Neutrophil (primary cell): Measurements from ENCODE around the gene HSBP1L1.
A peak's percentile ranks its signal among the peaks of the same experiment; 100 is the strongest.

Source experiments
- H3K27ac ChIP-seq: fragments of 200-600 bp; sonication (generic); 2 replicates; pipeline ENCODE4 v1.5.1; 2016; ENCODE audit warnings: mild to moderate bottlenecking, moderate library complexity
- H3K27me3 ChIP-seq: fragments of 200-600 bp; sonication (generic); 2 replicates; pipeline ENCODE4 v1.6.0; 2016; ENCODE audit warnings: mild to moderate bottlenecking
- H3K36me3 ChIP-seq: fragments of 200-600 bp; sonication (generic); 2 replicates; pipeline ENCODE4 v1.5.1; 2017
- H3K4me1 ChIP-seq, 2 experiments: fragments of 200-600 bp in 1 of 2; sonication (generic) in 1 of 2; 1 replicate in 1 of 2; 2 replicates in 1 of 2; pipeline versions ENCODE4 v1.5.1 to v1.6.1; 2013 to 2016; ENCODE audit warnings: low read depth in 1 of 2, low read length in 1 of 2, mild to moderate bottlenecking in 1 of 2, moderate library complexity in 1 of 2; ENCODE audit not compliant: control insufficient read depth in 1 of 2, insufficient read depth in 1 of 2
- H3K4me3 ChIP-seq, 2 experiments: fragments of 200-600 bp in 1 of 2; sonication (generic) in 1 of 2; 1 replicate in 1 of 2; 2 replicates in 1 of 2; pipeline ENCODE4 v1.5.1; 2013 to 2016; ENCODE audit warnings: low read depth in 1 of 2, low read length in 1 of 2, mild to moderate bottlenecking in 1 of 2, moderate library complexity in 1 of 2
- H3K9me3 ChIP-seq: fragments of 200-600 bp; sonication (generic); 2 replicates; pipeline ENCODE4 v1.5.1; 2016
- CTCF ChIP-seq: fragments of 200-600 bp; sonication (generic); IDR thresholded peaks from 2 replicates; pipeline ENCODE4 v1.5.1; 2016; ENCODE audit warnings: antibody characterized with exemption

The HSBP1L1 gene

GRCh38 chr18:79962835-79963657 lies 1.4 kb upstream of the HSBP1L1 start:
- no peaks in the 10 kb centered on the region for H3K36me3 ChIP-seq
- no peak for TF ChIP-seq CTCF
- no peak overlapping the region for H3K27ac ChIP-seq
- H3K4me3 ChIP-seq, result no peak overlapping the region
- H3K4me1 ChIP-seq, result peaks cover 17 to 18% of the 10 kb centered on the region in 2 experiments
- no peaks in the 10 kb centered on the region for H3K9me3 ChIP-seq
- H3K27me3 ChIP-seq, result peaks cover 26% of the 10 kb centered on the region

- H3K27ac ChIP-seq, result no peak overlapping the region
- H3K36me3 ChIP-seq, result no peaks in the 10 kb centered on the region
- H3K27me3 ChIP-seq, result peaks cover 26% of the 10 kb centered on the region
- H3K9me3 ChIP-seq, result no peaks in the 10 kb centered on the region
- no peak for TF ChIP-seq CTCF
- H3K4me1 ChIP-seq, result peaks cover 17 to 18% of the 10 kb centered on the region in 2 experiments
- H3K4me3 ChIP-seq, result peak overlapping the region; percentile 52 to 59
These were observed 649 bp upstream of the HSBP1L1 start for GRCh38 chr18:79963658-79964329.

- Histone ChIP-seq H3K4me1 (peaks cover 17 to 18% of the 10 kb centered on the region in 2 experiments), H3K27ac (no peak overlapping the region), H3K27me3 (peaks cover 24% of the 10 kb centered on the region), H3K9me3 (no peaks in the 10 kb centered on the region), H3K4me3 (peak overlapping the region; percentile 52 to 59), H3K36me3 (peaks cover 6% of the 10 kb centered on the region)
- TF ChIP-seq CTCF, result no peak
These were observed 868 bp downstream of the HSBP1L1 start for GRCh38 chr18:79965119-79965902.

GRCh38 chr18:79970419-79971133 lies 6.1 kb downstream of the HSBP1L1 start:
- H3K27ac ChIP-seq, result no peak overlapping the region
- TF ChIP-seq CTCF, result no peak
- H3K4me1 ChIP-seq, result peaks cover 1% of the 10 kb centered on the region in 2 experiments
- peaks cover 54% of the 10 kb centered on the region for H3K36me3 ChIP-seq
- H3K27me3 ChIP-seq, result no peaks in the 10 kb centered on the region
- no peak overlapping the region for H3K4me3 ChIP-seq
- no peaks in the 10 kb centered on the region for H3K9me3 ChIP-seq
